Measurements from ENCODE around the gene ZNF503.

Gene ZNF503

GRCh38 chr10:75401569-75402485 lies at the start of gene ZNF503:
Gene ZNF503 (minus strand): TSS chr10:75401764. CDS start chr10:75401419, 345 bp downstream.
- in situ Hi-C loops (cut with MboI; ENCODE audit: low sequenced_read_pairs): loop anchor here (25.0 kb wide), 1 partner anchor 235 kb away; no protein-coding TSS in a partner anchor

- in situ Hi-C loops (cut with MboI; ENCODE audit: low sequenced_read_pairs): no loop called here
These were observed 49.4 kb upstream of the ZNF503 start for GRCh38 chr10:75450644-75451640.

GRCh38 chr10:75450075-75450445 lies 48.5 kb upstream of the ZNF503 start:
- in situ Hi-C loops (cut with MboI; ENCODE audit: low sequenced_read_pairs): no loop called here

GRCh38 chr10:75449382-75450074 lies 48.0 kb upstream of the ZNF503 start:
- in situ Hi-C loops (cut with MboI; ENCODE audit: low sequenced_read_pairs): no loop called here

- in situ Hi-C loops (cut with MboI; ENCODE audit: low sequenced_read_pairs): no loop called here
These were observed 46.6 kb upstream of the ZNF503 start for GRCh38 chr10:75448166-75448565.

DNA sequence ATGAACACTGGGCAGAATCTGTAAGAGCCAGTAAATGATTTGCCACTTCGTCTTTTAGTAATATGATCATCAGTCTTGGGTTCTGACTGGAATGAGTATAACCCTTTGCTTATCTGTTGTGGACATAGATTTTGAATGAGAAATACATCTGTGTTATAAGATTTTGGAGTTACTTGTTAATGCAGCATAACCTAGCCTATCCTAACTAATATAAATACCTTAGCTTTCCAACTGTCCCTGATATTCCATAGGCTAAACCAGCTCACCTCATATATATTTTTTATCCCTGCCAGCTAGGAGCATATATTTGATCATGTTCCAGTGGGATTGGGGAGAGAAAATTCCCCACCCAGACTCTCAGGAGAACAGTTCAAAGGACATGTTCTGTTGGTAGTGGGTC lies 44.9 kb upstream of the ZNF503 start:
- in situ Hi-C loops (cut with MboI; ENCODE audit: low sequenced_read_pairs): no loop called here

DNA sequence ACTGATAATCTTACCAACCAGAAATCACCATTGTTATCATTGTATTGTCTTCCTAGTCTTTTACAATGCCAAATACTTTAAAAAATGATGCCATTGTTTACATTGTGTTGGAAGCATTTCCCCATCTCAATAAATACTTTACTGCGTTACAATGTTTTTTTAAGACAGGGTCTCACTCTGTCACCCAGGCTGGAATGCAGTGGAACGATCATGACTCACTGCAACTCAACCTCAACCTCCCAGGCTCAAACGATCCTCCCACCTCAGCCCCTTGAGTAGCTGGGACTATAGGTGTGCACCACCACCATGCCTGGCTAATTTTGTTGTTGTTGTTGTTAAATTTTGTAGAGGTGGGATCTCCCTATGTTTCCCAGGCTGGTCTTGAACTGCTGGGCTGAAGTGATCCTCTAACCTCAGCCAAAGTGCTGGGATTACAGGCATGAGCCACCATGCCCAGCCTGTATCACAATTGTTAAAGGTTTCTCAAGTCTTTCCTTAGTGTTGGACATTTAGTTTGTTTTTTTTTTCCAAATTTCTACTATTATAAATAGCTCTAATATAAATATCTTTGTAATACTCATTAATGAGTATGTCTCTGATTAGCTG lies 43.3 kb upstream of the ZNF503 start:
- in situ Hi-C loops (cut with MboI; ENCODE audit: low sequenced_read_pairs): no loop called here

GRCh38 chr10:75443362-75443761 lies 41.8 kb upstream of the ZNF503 start:
- in situ Hi-C loops (cut with MboI; ENCODE audit: low sequenced_read_pairs): no loop called here

- in situ Hi-C loops (cut with MboI; ENCODE audit: low sequenced_read_pairs): no loop called here
These were observed 40.1 kb upstream of the ZNF503 start for GRCh38 chr10:75441682-75442081.

DNA sequence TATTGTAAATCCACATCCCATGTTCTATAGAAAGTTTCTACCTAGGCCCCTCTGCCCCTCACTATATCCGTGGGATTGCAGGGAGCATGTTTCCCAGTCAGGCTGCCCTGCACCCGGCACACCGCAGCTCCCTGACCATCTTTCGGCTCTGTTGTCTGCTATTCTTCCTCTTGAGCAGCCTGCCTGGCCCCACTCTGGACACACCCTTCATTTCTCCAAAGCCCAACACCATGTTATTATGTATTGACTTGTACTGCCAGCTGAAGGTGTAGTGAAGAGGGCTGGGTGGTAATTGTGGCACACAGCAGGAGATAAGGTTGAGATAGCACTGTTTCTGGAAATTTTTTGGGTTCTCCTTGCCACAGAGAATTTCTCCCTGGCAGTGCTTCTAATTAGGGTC lies 39.6 kb upstream of the ZNF503 start:
- in situ Hi-C loops (cut with MboI; ENCODE audit: low sequenced_read_pairs): no loop called here

DNA sequence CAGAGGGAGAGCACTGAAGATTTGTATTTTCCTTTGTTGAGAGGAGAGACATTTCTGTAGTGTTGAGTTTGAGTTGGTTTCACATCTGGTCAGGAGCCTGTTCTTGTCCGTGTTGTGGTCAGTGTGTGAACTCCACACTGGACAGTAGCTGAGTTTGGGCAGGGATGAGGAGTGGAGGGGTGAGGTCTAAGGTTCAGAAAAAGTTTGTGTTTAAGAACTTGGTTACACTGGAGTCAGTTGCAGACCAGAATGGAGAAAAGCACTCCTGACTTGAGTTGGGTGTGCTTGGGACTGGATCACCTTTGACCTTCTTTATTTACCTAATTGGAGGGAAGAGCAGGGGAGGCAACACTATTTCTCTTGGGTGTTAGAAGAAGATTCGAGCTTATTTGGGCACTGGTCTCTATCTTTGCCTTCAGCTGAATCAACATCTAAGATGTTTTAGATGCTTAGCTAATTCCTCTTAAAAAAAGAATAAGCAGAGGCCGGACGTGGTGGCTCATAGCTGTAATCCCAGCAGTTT lies 38.8 kb upstream of the ZNF503 start:
- in situ Hi-C loops (cut with MboI; ENCODE audit: low sequenced_read_pairs): no loop called here

GRCh38 chr10:75439811-75440210 lies 38.2 kb upstream of the ZNF503 start:
- in situ Hi-C loops (cut with MboI; ENCODE audit: low sequenced_read_pairs): no loop called here

- in situ Hi-C loops (cut with MboI; ENCODE audit: low sequenced_read_pairs): no loop called here
These were observed 36.7 kb upstream of the ZNF503 start for GRCh38 chr10:75438275-75438674.

- in situ Hi-C loops (cut with MboI; ENCODE audit: low sequenced_read_pairs): no loop called here
These were observed 36.1 kb upstream of the ZNF503 start for GRCh38 chr10:75437693-75438092.

- in situ Hi-C loops (cut with MboI; ENCODE audit: low sequenced_read_pairs): no loop called here
These were observed 35.3 kb upstream of the ZNF503 start for GRCh38 chr10:75436896-75437295.

- in situ Hi-C loops (cut with MboI; ENCODE audit: low sequenced_read_pairs): no loop called here
These were observed 33.7 kb upstream of the ZNF503 start for GRCh38 chr10:75435291-75435690.

DNA sequence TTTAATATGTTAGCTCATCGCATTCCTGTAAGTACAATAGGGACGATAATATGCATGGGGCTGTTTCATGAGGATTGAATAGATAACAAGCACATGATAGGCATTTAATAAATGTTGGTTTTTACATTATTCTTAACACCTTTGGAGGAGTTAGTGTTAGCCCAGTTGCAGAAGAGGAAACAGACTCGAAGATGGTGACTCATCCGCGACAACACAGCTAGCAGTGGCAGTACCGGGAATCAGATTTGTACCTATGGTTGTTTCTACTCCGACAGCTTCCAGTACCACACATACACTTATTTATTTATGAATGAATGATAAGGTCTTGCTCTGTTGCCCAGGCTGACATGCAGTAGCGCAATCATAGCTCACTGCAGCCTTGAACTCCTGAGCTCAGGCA lies 32.7 kb upstream of the ZNF503 start:
- in situ Hi-C loops (cut with MboI; ENCODE audit: low sequenced_read_pairs): no loop called here

- in situ Hi-C loops (cut with MboI; ENCODE audit: low sequenced_read_pairs): no loop called here
These were observed 31.7 kb upstream of the ZNF503 start for GRCh38 chr10:75433216-75433615.

- in situ Hi-C loops (cut with MboI; ENCODE audit: low sequenced_read_pairs): no loop called here
These were observed 31.2 kb upstream of the ZNF503 start for GRCh38 chr10:75432763-75433162.

GRCh38 chr10:75432176-75432575 lies 30.6 kb upstream of the ZNF503 start:
- in situ Hi-C loops (cut with MboI; ENCODE audit: low sequenced_read_pairs): no loop called here

Data from HL-60/S4 treated with retinoic acid at 250 ng/mL for 4 days and 3 days (cell line).